Skeletal muscle cell (primary cell): ENCODE measurements around the gene AGAP1.
"Not testable (repeated sequence)": the region's sequence is repeated elsewhere in the genome, so short reads cannot be mapped to it uniquely, and the experiment has no call there.

Source experiments
- DNase-seq: peaks from one replicate; pipeline ENCODE4 v3.0.0-alpha.2; 2010; ENCODE audit warnings: low read depth
- H3K4me3 ChIP-seq: 2 replicates; pipeline ENCODE4 v1.5.1; 2011; ENCODE audit warnings: low read depth, mild to moderate bottlenecking, control low read depth, low read length, moderate library complexity

AGAP1 gene

GRCh38 chr2:235597081-235597615 lies 103.3 kb downstream of the AGAP1 start:
- DNase-seq = no peak
- no peak overlapping the region for H3K4me3 ChIP-seq

GRCh38 chr2:235598026-235598425 lies 104.2 kb downstream of the AGAP1 start:
- DNase-seq = no peak
- H3K4me3 ChIP-seq = no peak overlapping the region

- no peak overlapping the region for H3K4me3 ChIP-seq
- DNase-seq = no peak
These were observed 105.0 kb downstream of the AGAP1 start for GRCh38 chr2:235598532-235599531.

DNA sequence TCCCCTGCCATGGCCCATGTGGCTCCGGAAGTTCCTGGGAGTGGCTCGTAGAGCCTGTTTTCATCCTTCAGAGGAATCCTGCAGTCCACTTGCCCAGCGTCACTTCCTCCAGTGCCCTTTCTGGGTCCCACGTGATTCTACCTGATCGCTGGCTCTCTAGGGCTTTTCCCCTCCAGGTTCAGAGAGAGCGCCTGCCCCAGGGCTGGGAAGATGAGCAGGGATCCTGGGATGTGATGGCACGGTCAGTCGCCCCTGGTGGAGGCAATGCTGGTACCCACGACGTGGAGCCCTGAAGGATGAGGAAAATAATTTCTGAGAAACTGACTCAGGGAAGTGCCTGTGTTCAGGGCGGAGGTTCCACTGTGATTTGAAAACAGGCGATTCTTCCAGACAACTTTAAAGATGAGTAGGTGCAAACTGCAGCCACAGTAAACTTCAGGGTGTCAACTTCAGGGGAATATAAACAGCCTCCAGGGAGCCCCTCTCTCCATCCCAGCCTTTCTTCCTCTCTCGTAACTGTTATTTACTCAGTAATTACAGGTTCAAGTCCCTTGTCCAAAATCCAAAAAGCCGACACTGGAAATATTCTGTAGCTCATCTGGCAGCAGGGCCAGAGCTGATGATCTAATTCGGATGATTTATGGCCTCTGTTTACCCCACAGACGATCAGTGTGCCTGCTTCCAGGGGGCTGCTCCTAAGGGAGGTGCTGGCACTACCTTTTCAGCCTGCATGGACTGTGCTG lies 105.9 kb downstream of the AGAP1 start:
- H3K4me3 ChIP-seq = no peak overlapping the region
- DNase-seq = no peak

DNA sequence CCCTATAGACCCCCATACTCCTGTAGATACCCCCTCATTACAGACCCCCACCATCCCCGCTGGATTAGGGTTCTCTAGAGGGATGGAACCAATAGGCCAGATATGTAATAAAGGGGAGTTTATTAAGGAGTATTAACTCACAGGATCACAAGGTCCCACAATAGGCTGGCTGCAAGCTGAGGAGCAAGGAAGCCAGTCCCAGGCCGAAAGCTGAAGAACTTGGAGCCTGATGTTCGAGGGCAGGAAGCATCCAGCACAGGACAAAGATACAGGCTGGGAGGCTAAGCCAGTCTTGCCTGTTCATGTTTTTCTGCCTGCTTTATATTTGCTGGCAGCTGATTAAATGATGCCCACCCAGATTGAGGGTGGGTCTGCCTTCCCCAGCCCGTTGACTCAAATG lies 106.6 kb downstream of the AGAP1 start:
- no peak for DNase-seq
- H3K4me3 ChIP-seq = no peak overlapping the region

- no peak overlapping the region for H3K4me3 ChIP-seq
- DNase-seq = no peak
These were observed 107.1 kb downstream of the AGAP1 start for GRCh38 chr2:235600926-235601325.

DNA sequence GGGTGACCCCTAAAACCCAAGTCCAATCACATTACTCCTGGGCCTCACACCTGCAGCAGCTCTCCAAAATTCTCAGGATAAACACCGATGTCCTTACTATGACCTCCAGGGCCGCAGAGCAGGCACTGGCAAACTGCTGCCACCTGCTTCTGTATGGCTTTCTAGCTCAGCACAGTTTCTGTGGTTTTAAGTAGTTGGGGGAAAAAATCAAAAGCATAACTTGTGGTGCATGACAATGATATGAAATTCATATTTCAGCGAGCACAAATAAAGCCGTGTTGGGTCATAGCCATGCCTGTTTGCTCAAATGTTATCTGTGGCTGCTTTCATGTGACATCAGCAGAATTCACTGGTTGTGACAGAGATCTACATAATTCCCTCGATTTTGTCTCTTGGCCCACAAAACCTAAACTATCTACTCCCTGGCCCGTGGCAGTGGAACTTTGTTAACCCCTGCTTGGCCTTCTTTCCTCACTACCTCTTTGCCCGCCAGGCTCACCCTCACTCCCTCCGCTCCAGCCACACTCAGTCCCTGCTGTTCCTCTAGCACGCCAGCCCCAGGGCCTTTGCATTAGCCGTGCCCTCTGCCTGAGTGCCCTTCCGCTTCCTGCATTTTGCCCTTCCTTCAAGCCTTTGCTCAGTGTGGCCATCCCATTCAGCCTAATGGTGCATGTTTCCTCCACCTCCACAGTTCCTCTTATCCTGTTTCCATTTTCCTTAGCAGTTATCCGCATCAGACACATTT lies 108.3 kb downstream of the AGAP1 start:
- H3K4me3 ChIP-seq = no peak overlapping the region
- DNase-seq = no peak

GRCh38 chr2:235602971-235603370 lies 109.1 kb downstream of the AGAP1 start:
- DNase-seq = not testable (repeated sequence)

GRCh38 chr2:235603659-235604058 lies 109.8 kb downstream of the AGAP1 start:
- H3K4me3 ChIP-seq = no peak overlapping the region
- no peak for DNase-seq

More at GRCh38 chr2:235602971-235603370, 109.1 kb downstream of the AGAP1 start:
- H3K4me3 ChIP-seq = not testable (repeated sequence)

- H3K4me3 ChIP-seq = peak overlapping the region; percentile 15
- peak; percentile 97 for DNase-seq
These were observed 111.6 kb downstream of the AGAP1 start for GRCh38 chr2:235605312-235606003.

- peak; percentile 34 for DNase-seq
- no peak overlapping the region for H3K4me3 ChIP-seq
These were observed 112.3 kb downstream of the AGAP1 start for GRCh38 chr2:235606004-235606715.

DNA sequence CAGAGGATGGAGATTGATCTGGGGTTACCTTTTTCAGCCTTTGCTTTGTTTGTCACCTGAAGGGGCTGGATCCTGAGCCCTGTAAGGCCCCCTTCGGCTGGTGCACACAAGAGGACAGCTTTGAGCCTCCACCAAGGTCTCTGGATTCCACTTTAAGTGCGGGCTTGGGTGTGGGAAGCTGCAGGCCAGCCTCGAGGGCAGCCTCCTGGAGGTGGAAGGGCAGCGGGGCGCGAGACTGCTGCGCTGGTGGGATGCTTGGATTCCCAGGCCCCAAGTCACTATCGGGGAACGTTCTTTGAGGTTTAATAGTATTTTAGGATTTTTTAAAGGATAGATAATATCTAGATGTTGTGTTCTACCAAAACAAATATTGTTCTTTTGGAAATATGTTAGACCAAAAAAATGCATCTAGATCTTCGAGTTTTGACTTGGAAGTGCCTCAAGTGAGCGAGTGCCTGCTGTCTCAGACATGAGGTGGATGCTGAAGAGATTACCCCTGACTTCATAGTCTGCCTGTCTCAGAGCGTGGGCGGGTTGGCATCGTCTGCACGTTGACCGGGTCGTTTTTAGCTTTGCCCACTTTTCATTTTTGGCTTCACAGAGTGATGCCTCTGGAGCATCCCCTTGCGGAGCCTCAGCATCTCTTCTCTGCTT lies 113.8 kb downstream of the AGAP1 start:
- no peak overlapping the region for H3K4me3 ChIP-seq
- DNase-seq = no peak

DNA sequence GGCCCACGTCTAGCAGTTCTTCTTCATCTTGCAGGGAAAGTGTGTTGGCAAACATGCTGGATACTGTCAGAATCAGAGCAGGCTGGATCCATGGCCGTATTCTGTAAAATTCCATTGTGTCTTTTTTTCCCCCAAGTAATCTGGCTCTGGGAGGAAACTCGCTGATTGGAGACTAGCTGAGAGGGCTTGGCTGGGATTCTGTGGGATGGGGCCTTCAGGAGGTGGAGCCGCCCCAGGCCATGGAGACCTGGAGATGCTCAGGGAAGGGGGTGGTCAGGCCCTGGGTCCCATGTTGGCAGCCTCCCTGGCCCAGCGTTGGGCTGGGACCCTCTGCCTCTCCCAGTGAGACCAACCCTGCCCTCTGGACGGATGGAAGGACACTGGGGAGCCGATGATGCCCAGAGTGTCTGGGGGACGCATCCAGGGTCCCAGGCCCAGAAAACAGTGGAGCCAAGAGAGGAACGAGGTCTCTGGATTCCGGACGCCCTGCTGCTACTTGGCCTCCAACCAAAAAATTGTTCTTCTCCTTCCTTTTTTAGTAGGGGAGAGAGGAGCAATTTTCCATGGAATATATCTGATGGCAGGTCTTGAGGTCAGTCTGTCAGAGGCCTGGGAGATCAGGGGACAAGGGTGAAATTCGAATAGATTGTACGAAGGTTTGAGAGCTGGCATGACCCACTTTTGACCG lies 114.5 kb downstream of the AGAP1 start:
- no peak for DNase-seq
- H3K4me3 ChIP-seq = no peak overlapping the region

DNA sequence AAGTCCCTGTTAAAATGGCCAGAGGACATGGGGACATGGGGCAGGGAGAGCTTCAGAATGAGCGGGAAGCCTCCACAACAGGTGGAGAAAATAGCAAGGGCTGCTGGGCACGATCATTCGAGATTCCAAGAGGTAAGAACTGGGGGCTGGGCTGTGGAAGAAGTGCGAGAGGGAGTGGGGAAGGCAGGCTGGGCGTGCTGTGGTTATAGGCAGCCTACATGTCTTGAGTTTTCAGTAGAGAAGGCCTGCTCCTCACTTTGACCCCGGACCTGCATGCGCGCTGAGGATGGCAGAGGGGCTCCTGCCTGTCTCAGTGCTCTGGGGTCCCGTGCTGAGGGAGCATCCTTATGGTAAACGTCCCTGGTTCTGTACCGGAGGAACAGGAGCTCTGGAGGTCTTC lies 115.5 kb downstream of the AGAP1 start:
- no peak for DNase-seq
- H3K4me3 ChIP-seq = no peak overlapping the region

DNA sequence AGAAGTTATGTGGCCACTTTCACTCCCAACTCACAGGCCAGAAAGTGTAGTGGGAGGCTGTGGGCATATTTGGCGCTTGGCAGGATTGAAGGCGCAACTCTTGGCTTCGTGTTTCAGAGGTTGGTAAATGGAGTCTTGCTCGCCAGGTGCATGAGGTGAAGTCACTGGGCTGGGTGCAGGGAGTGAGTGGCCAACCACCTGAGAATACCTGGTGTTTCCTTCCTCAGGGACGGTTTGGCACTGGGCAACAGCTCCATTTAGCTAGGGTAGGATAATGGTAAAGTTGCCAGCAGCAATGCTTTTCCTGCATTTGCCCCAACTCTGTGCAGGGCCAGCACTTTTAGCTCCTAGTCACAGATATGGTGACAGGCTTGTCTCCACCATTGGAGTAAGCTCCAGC lies 115.9 kb downstream of the AGAP1 start:
- DNase-seq = no peak
- H3K4me3 ChIP-seq = no peak overlapping the region

- H3K4me3 ChIP-seq = no peak overlapping the region
- DNase-seq = no peak
These were observed 116.9 kb downstream of the AGAP1 start for GRCh38 chr2:235610696-235611257.

- no peak overlapping the region for H3K4me3 ChIP-seq
- no peak for DNase-seq
These were observed 117.5 kb downstream of the AGAP1 start for GRCh38 chr2:235611349-235611748.
